Stomach (tissue), 9 donors: ENCODE results near the gene TBC1D14. TPM values are rescaled to one million over a fixed set of nuclear protein-coding genes. Genes with fewer than 3 reads are reported as not detected.
A peak's percentile ranks its signal among the peaks of the same experiment; 100 is the strongest.

Experiments
- DNase-seq, 2 donors: peaks; one replicate each; pipeline versions ENCODE4 v3.0.0 to v3.0.0-alpha.2; 2013 to 2019
- H3K27ac ChIP-seq, 5 donors: fragments of 200-600 bp in 4 of 5; sonication (generic) in 4 of 5; one replicate each; pipeline ENCODE4 v1.5.1; 2013 to 2019; ENCODE audit warnings: mild to moderate bottlenecking in 1 of 5, moderate library complexity in 1 of 5
- H3K27me3 ChIP-seq, 3 donors: fragments of 200-600 bp; sonication (generic); one replicate each; pipeline ENCODE4 v1.5.1; 2017 to 2019; ENCODE audit warnings: mixed run types in 1 of 3
- H3K36me3 ChIP-seq, 4 donors: fragments of 200-600 bp; sonication (generic); 1 replicate in 3 of 4; 2 replicates in 1 of 4; pipeline ENCODE4 v1.5.1; 2016 to 2019
- H3K4me1 ChIP-seq, 4 donors: fragments of 200-600 bp; sonication (generic); one replicate each; pipeline ENCODE4 v1.5.1; 2016 to 2019
- H3K4me3 ChIP-seq, 4 donors: fragments of 200-600 bp; sonication (generic) in 3 of 4; one replicate each; pipeline ENCODE4 v1.5.1; 2016 to 2019; ENCODE audit warnings: mild to moderate bottlenecking in 1 of 4
- H3K9me3 ChIP-seq, 4 donors: fragments of 200-600 bp; sonication (generic); one replicate each; pipeline ENCODE4 v1.5.1; 2016 to 2019
- EP300 ChIP-seq: sonication (generic); formaldehyde crosslinking; IDR thresholded peaks from one replicate; pipeline ENCODE4 v1.6.1; 2017; ENCODE audit warnings: antibody characterized with exemption
- POLR2A ChIP-seq, 4 donors: fragments of 450-650 bp; IDR thresholded peaks; one replicate each; pipeline ENCODE4 v1.6.1; 2016; ENCODE audit warnings: antibody characterized with exemption in 4 of 4, control low read depth in 2 of 4, mild to moderate bottlenecking in 1 of 4, moderate library complexity in 1 of 4
- POLR2AphosphoS5 ChIP-seq, 3 donors: sonication (generic); formaldehyde crosslinking; IDR thresholded peaks; one replicate each; pipeline ENCODE4 v1.6.1; 2016; ENCODE audit warnings: antibody characterized with exemption in 3 of 3
- WGBS, 5 donors: extraction: QIAGEN DNeasy Blood & Tissue Kit in 3 of 5; methylation state at CpG; one replicate each; pipeline versions ENCODE4 v1.1.5 to v1.1.7; 2013 to 2018; 5-methylcytosine and 5-hydroxymethylcytosine counted together
- intact Hi-C: fragments of 100-400 bp; cut with DNase I; formaldehyde crosslinking; loops from one replicate; pipeline ENCODE4 v1.15.1; 2023; ENCODE audit warnings: low total_unique reads
- polyA plus RNA-seq, 3 donors: library from polyadenylated mRNA; stranded (reverse); fragments of 200-250 nt; gene quantifications; one replicate each; pipeline ENCODE4 v1.2.3, GENCODE V29; 2013
- total RNA-seq, 5 donors: library from RNA; depleted of rRNA; stranded (reverse); fragments of >200 nt; gene quantifications; one replicate each; pipeline versions ENCODE4 v1.1.0 to v1.2.3, GENCODE V29; 2014 to 2016
- TF ChIP-seq, protein P1 (sequence below), 7 experiments: fragments of 450-650 bp in 4 of 7; fragments of 200-600 bp in 3 of 7; sonication (generic) in 3 of 7; IDR thresholded peaks; one replicate each; pipeline ENCODE4 v1.5.1; 2016 to 2019; ENCODE audit warnings: antibody characterized with exemption in 7 of 7, control low read depth in 2 of 7, mild to moderate bottlenecking in 1 of 7
- donor health status: healthy with polysubstance abuse.
- donor health status: Bipolar disorder and iron deficiency.
- donor health status: healthy.

Gene TBC1D14
- total and polyA plus RNA-seq, 8 donors: 19.5 to 72.4 (median 40.4) TPM

DNA sequence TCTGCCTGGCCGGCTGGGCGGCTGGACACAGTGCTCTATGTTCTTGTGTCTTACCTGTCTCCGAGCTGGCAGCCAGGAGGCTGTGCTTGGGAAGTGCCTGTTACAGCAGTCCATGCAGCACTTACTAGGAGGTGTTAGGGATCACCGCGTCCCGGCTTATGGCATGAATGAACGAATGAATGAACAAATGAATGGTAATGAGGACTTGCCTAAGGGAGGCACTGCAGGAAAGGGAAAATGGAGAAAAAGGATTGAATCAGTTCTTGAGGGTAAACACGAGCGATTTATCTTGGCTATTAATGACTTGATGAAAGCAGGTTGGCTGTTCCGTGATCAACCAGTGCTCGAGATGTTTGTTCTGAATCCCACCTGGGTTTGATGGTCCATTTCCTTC lies 31.1 kb downstream of the TBC1D14 start:
- TF ChIP-seq POLR2AphosphoS5 (IDR thresholded peaks at IDR 0.05) (no peak), POLR2A (IDR thresholded peaks at IDR 0.05) (no peak), EP300 (no peak)
- TF ChIP-seq, protein P1, sequence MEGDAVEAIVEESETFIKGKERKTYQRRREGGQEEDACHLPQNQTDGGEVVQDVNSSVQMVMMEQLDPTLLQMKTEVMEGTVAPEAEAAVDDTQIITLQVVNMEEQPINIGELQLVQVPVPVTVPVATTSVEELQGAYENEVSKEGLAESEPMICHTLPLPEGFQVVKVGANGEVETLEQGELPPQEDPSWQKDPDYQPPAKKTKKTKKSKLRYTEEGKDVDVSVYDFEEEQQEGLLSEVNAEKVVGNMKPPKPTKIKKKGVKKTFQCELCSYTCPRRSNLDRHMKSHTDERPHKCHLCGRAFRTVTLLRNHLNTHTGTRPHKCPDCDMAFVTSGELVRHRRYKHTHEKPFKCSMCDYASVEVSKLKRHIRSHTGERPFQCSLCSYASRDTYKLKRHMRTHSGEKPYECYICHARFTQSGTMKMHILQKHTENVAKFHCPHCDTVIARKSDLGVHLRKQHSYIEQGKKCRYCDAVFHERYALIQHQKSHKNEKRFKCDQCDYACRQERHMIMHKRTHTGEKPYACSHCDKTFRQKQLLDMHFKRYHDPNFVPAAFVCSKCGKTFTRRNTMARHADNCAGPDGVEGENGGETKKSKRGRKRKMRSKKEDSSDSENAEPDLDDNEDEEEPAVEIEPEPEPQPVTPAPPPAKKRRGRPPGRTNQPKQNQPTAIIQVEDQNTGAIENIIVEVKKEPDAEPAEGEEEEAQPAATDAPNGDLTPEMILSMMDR (IDR thresholded peaks at IDR 0.05): no peak
- H3K27ac ChIP-seq: peak overlapping the region; percentile 18 to 90 (median 79)
- WGBS, 5 donors: 87 to 95% (median 93%) methylated on average over 11 of the region's 11 CpGs
- intact Hi-C loops: no loop called here
- H3K4me1 ChIP-seq: peaks cover 36 to 92% (median 67%) of the 10 kb centered on the region in 4 donors
- no peak for DNase-seq
- no peaks in the 10 kb centered on the region for H3K27me3 ChIP-seq
- peaks cover 0 to 16% (median 14%) of the 10 kb centered on the region in 4 donors for H3K36me3 ChIP-seq
- H3K4me3 ChIP-seq: no peak overlapping the region
- no peaks in the 10 kb centered on the region for H3K9me3 ChIP-seq

DNA sequence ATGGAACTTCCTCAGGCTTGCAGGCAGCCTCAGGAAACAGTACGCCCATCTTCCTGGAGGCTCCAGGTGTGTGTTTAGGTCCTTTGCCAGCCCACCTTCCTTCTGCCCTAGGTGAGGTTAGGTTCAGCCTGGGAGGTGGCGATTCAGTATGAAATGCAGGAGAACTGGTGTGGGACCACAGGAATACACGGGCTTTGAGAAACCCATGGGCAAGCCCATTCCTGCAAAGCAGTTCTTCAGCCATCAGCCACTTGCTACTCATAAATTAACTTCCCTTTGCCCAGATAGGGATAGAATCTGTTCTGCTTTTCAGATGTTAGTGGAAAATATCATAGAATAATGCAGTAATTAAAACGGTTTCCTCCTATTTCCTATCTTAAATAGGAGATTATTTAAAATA lies 32.2 kb downstream of the TBC1D14 start:
- TF ChIP-seq POLR2AphosphoS5 (IDR thresholded peaks at IDR 0.05) (no peak), EP300 (no peak), POLR2A (IDR thresholded peaks at IDR 0.05) (no peak)
- TF ChIP-seq, protein P1 (IDR thresholded peaks at IDR 0.05): no peak
- Histone ChIP-seq H3K27ac (peak overlapping the region; percentile 60 to 90 (median 79)), H3K4me1 (peaks cover 36 to 85% (median 67%) of the 10 kb centered on the region in 4 donors), H3K36me3 (peaks cover 0 to 16% (median 14%) of the 10 kb centered on the region in 4 donors), H3K27me3 (no peaks in the 10 kb centered on the region), H3K4me3 (no peak overlapping the region), H3K9me3 (no peaks in the 10 kb centered on the region)
- DNase-seq: no peak
- intact Hi-C loops: no loop called here
- 15 to 37% (median 25%) methylated on average over 4 of the region's 4 CpGs for WGBS, 5 donors

DNA sequence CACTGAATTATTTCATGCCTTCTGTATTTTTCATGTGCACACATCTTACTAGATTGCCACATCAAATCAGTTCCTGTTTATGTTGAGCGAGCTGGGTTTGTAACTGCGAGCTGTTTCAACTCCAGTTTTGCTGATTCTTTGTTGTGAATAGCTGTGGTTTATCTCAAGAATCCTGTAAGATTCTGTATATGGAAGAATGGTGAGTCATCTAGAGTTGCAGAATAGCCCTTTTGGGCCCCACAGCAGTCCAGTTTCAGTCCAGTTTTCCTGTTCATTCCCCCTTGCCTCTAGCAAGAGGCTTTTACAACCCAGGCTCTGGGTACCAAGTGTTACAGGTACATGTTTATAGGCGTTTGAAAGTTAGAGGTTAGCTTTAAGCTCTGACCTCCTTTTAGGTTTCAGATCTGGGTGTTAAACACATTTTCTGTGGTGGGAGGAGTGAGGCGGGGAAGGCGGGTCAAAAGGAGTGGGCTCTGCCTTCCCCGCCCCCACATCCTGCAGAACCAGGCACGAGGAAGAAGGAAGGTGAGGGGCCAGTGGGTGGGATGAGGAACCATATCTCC lies 32.7 kb downstream of the TBC1D14 start:
- 28 to 40% (median 36%) methylated on average over 7 of the region's 7 CpGs for WGBS, 5 donors
- H3K9me3 ChIP-seq: no peaks in the 10 kb centered on the region
- intact Hi-C loops: no loop called here
- peaks cover 0 to 16% (median 14%) of the 10 kb centered on the region in 4 donors for H3K36me3 ChIP-seq
- H3K4me1 ChIP-seq: peaks cover 36 to 82% (median 66%) of the 10 kb centered on the region in 4 donors
- peak overlapping the region in 1 of 4 donors; percentile 16 for H3K4me3 ChIP-seq
- DNase-seq: peak in 1 of 2 donors; percentile 85
- no peak for TF ChIP-seq POLR2A (IDR thresholded peaks at IDR 0.05)
- TF ChIP-seq POLR2AphosphoS5 (IDR thresholded peaks at IDR 0.05): peak in 2 of 3 donors; percentile 22 to 72
- no peaks in the 10 kb centered on the region for H3K27me3 ChIP-seq
- H3K27ac ChIP-seq: peak overlapping the region; percentile 66 to 90 (median 79)

DNA sequence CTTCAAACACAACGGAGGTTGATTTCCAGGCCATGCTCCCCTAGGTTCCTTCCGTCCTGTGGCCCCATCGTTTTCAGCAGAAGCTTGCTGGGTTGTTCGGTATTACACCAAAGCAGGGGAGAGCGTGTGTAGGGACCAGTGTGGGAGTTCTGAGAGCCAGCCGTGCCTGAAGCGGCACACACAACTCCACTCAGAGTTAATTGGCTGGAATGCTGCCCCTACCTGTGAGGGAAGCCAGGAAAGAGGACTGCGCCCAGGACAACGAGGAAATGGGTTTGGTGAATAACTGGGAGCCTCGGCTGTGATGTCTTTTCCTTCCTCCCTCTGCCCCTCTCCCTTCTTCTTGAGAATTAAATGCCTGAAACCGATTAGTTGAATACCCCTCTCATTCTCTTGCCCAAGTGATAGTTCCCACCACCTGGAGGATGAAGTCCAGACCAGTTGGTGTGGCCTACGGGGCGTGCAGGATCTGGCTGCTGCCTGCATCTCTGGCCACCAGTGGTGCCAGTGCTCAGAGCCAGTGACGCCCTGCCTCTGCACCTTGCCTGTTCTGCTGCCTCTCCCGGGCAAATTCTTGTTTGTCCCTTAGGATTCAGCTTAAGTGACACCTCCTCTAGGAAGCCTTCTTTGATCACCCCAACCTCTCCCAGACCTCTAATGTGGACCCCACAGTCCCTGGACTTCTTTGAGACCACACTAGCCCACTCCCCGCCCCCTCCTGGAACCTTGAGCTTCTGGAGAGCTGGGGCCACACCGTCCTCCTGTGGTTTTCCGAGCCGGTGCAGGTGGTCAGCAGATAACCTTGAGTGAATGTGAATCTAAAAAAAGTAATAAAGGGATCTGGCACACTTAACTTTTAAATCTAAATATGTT lies 33.6 kb downstream of the TBC1D14 start:
- WGBS, 5 donors: 58 to 67% (median 61%) methylated on average over 19 of the region's 19 CpGs
- H3K27ac ChIP-seq: peak overlapping the region; percentile 66 to 90 (median 79)
- TF ChIP-seq, protein P1 (IDR thresholded peaks at IDR 0.05): no peak
- TF ChIP-seq POLR2AphosphoS5 (IDR thresholded peaks at IDR 0.05) (no peak), EP300 (no peak), POLR2A (IDR thresholded peaks at IDR 0.05) (no peak)
- DNase-seq: no peak
- H3K36me3 ChIP-seq: peaks cover 0 to 16% (median 13%) of the 10 kb centered on the region in 4 donors
- peak overlapping the region in 1 of 4 donors; percentile 16 for H3K4me3 ChIP-seq
- peaks cover 36 to 82% (median 66%) of the 10 kb centered on the region in 4 donors for H3K4me1 ChIP-seq
- intact Hi-C loops: no loop called here
- no peaks in the 10 kb centered on the region for H3K9me3 ChIP-seq
- H3K27me3 ChIP-seq: no peaks in the 10 kb centered on the region
